Adrenal gland (tissue), 12 donors: Measurements from ENCODE around the gene RCC2. TPM values are rescaled to one million over a fixed set of nuclear protein-coding genes. Genes with fewer than 3 reads are reported as not detected.

ENCODE experiments used
- DNase-seq, 7 donors: peaks; one replicate each; pipeline ENCODE4 v3.0.0-alpha.2; 2019 to 2020
- H3K27ac ChIP-seq, 5 donors: fragments of 200-600 bp; sonication (generic) in 4 of 5; 1 replicate in 3 of 5; 2 replicates in 2 of 5; pipeline versions ENCODE4 v1.5.1 to v1.8.0; 2016 to 2020; ENCODE audit warnings: mild to moderate bottlenecking in 1 of 5
- H3K27me3 ChIP-seq: fragments of 200-600 bp; 2 replicates; pipeline ENCODE4 v1.8.0; 2021
- H3K36me3 ChIP-seq, 2 donors: fragments of 200-600 bp; replicated peaks in 1 of 2; 1 replicate in 1 of 2; 2 replicates in 1 of 2; pipeline versions ENCODE4 v1.5.1 to v1.8.0; 2018 to 2022
- H3K4me1 ChIP-seq, 2 donors: fragments of 200-600 bp; replicated peaks in 1 of 2; 1 replicate in 1 of 2; 2 replicates in 1 of 2; pipeline versions ENCODE4 v1.5.1 to v1.8.0; 2018 to 2021
- H3K4me3 ChIP-seq, 4 donors: fragments of 200-600 bp; sonication (generic) in 3 of 4; one replicate each; pipeline ENCODE4 v1.5.1; 2016 to 2018
- H3K9me3 ChIP-seq, 3 donors: fragments of 200-600 bp; sonication (generic) in 1 of 3; replicated peaks in 1 of 3; 1 replicate in 2 of 3; 2 replicates in 1 of 3; pipeline versions ENCODE4 v1.5.1 to v1.8.0; 2016 to 2021
- CTCF ChIP-seq, 6 experiments: fragments of 450-650 bp in 4 of 6; fragments of 200-600 bp in 2 of 6; sonication (generic) in 1 of 6; IDR thresholded peaks; 1 replicate in 5 of 6; 2 replicates in 1 of 6; pipeline versions ENCODE4 v1.5.1 to v1.8.0; 2016 to 2021; ENCODE audit warnings: antibody characterized with exemption in 6 of 6, mild to moderate bottlenecking in 2 of 6, moderate library complexity in 1 of 6
- POLR2A ChIP-seq, 2 donors: fragments of 450-650 bp; IDR thresholded peaks; one replicate each; pipeline ENCODE4 v1.6.1; 2017; ENCODE audit warnings: antibody characterized with exemption in 2 of 2, mild to moderate bottlenecking in 2 of 2, moderate library complexity in 1 of 2
- WGBS, 4 donors: extraction: QIAGEN DNeasy Blood & Tissue Kit in 2 of 4; methylation state at CpG; one replicate each; pipeline versions ENCODE4 v1.1.5 to v1.1.7; 2013 to 2017; 5-methylcytosine and 5-hydroxymethylcytosine counted together
- intact Hi-C, 2 donors: fragments of 100-400 bp; cut with DNase I; formaldehyde crosslinking; loops; one replicate each; pipeline versions ENCODE4 v1.14.1 to v1.15.0; 2022 to 2023
- polyA plus RNA-seq, 3 donors: library from polyadenylated mRNA; stranded (reverse); fragments of 200-250 nt in 2 of 3; fragments of 350-450 nt in 1 of 3; fragmentation: Illumina TruSeq in 1 of 3; extraction: RNeasy Lipid Tissue Mini Kit (QIAGEN cat#74804) in 1 of 3; gene quantifications; one replicate each; pipeline ENCODE4 v1.2.3, GENCODE V29; 2013 to 2014
- total RNA-seq, 9 donors: library from RNA; depleted of rRNA in 4 of 9; stranded (reverse); fragments of >200 nt in 4 of 9; fragments of 120-200 nt in 1 of 9; fragmentation: NEBNext Ultra II Directional in 1 of 9; extraction: Animal tissue kit (Norgen Biotek cat#: 25700) in 1 of 9; gene quantifications; one replicate each; pipeline versions ENCODE4 v1.1.0 to v1.2.4, GENCODE V29; 2013 to 2023
- donor health status: healthy with polysubstance abuse.
- donor health status: Bipolar disorder and iron deficiency.
- donor health status: DM: yes; HTN: yes; CAD: no.
- donor health status: DM: no; HTN: no; CAD: no.
- donor health status: DM: no; HTN: no; CAD: no.
- donor health status: DM: yes; HTN: yes; CAD: no.

Gene RCC2
- total and polyA plus RNA-seq, 12 donors = 19.3 to 38.3 (median 28.6) TPM

- intact Hi-C loops = no loop called here
- H3K36me3 ChIP-seq = peaks cover 0 to 10% of the 10 kb centered on the region in 2 donors
- H3K4me3 ChIP-seq = peak overlapping the region in 2 of 4 donors; percentile 28 to 88
- H3K27ac ChIP-seq = peak overlapping the region in 3 of 5 donors; percentile 28 to 96 (median 45)
- 46 to 51% (median 48%) methylated on average over 13 of the region's 13 CpGs for WGBS, 4 donors
- TF ChIP-seq POLR2A (IDR thresholded peaks at IDR 0.05) (no peak), CTCF (IDR thresholded peaks at IDR 0.05) (no peak)
- H3K9me3 ChIP-seq = no peaks in the 10 kb centered on the region
- no peaks in the 10 kb centered on the region for H3K27me3 ChIP-seq
- H3K4me1 ChIP-seq = peaks cover 11 to 29% of the 10 kb centered on the region in 2 donors
- no peak for DNase-seq
These were observed 2.9 kb downstream of the RCC2 start for GRCh38 chr1:17436380-17437174.

GRCh38 chr1:17434601-17435000 is 4.9 kb downstream of the RCC2 start:
- H3K9me3 ChIP-seq = no peaks in the 10 kb centered on the region
- peaks cover 0 to 10% of the 10 kb centered on the region in 2 donors for H3K36me3 ChIP-seq
- no peaks in the 10 kb centered on the region for H3K27me3 ChIP-seq
- H3K27ac ChIP-seq = no peak overlapping the region
- 78 to 92% (median 86%) methylated on average over 9 of the region's 9 CpGs for WGBS, 4 donors
- TF ChIP-seq CTCF (IDR thresholded peaks at IDR 0.05) = no peak
- TF ChIP-seq POLR2A (IDR thresholded peaks at IDR 0.05) = no peak
- no peak overlapping the region for H3K4me3 ChIP-seq
- peaks cover 8 to 20% of the 10 kb centered on the region in 2 donors for H3K4me1 ChIP-seq
- intact Hi-C loops = no loop called here
- no peak for DNase-seq

- intact Hi-C loops = no loop called here
- WGBS, 4 donors = 82 to 94% (median 90%) methylated on average over 2 to 3 of the region's 3 CpGs
- Histone ChIP-seq H3K36me3 (peaks cover 0 to 10% of the 10 kb centered on the region in 2 donors), H3K4me1 (peaks cover 8 to 20% of the 10 kb centered on the region in 2 donors), H3K9me3 (no peaks in the 10 kb centered on the region), H3K27me3 (no peaks in the 10 kb centered on the region), H3K4me3 (no peak overlapping the region), H3K27ac (no peak overlapping the region)
- TF ChIP-seq POLR2A (IDR thresholded peaks at IDR 0.05) (no peak), CTCF (IDR thresholded peaks at IDR 0.05) (no peak)
- no peak for DNase-seq
These were observed 5.5 kb downstream of the RCC2 start for GRCh38 chr1:17434016-17434415.

DNA sequence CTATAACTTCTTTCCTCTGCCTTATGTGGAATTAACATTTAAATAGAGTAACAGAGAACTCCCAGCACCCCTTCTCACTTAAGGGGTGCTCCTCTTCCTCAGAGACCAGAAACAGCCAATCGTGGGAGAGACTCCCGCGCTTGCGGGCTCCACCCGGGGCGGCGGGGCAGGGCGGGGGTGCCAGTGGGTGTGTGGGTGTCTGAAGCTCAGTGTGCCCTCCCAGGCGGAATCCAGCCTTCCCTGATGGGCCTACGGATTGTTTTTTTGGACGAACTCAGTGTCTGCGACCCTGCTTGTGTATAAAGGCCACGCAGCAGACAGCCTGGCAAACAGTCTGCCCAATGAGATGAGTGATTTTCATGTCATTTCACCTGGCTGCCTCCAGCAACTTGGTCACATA is 6.2 kb downstream of the RCC2 start:
- H3K4me1 ChIP-seq = peaks cover 8 to 20% of the 10 kb centered on the region in 2 donors
- H3K27ac ChIP-seq = no peak overlapping the region
- no peak for DNase-seq
- H3K36me3 ChIP-seq = peaks cover 0 to 17% of the 10 kb centered on the region in 2 donors
- TF ChIP-seq CTCF (IDR thresholded peaks at IDR 0.05) (no peak), POLR2A (IDR thresholded peaks at IDR 0.05) (no peak)
- H3K4me3 ChIP-seq = no peak overlapping the region
- intact Hi-C loops = no loop called here
- 91 to 97% (median 93%) methylated on average over 10 to 13 of the region's 13 CpGs for WGBS, 4 donors
- no peaks in the 10 kb centered on the region for H3K9me3 ChIP-seq
- H3K27me3 ChIP-seq = no peaks in the 10 kb centered on the region
